Lung (tissue), 12 donors: Measurements from ENCODE around the gene ENGASE. TPM values are rescaled to one million over a fixed set of nuclear protein-coding genes. Genes with fewer than 3 reads are reported as not detected.

Experiments used
- ATAC-seq: fragments of 200-7000 bp; cut with Tn5 transposase; one replicate; pipeline ENCODE4 v1.9.1; 2020; ENCODE audit warnings: moderate number of reproducible peaks; ENCODE audit not compliant: insufficient read depth, low FRiP score
- DNase-seq, 3 donors: peaks; one replicate each; pipeline ENCODE4 v3.0.0-alpha.2; 2013 to 2017
- H3K27ac ChIP-seq, 2 donors: one replicate each; pipeline ENCODE4 v1.5.1; 2013; ENCODE audit warnings: mild to moderate bottlenecking in 2 of 2, moderate library complexity in 2 of 2, control low read depth in 1 of 2, inconsistent platforms in 1 of 2, low read depth in 1 of 2, low read length in 1 of 2
- H3K27me3 ChIP-seq, 3 donors: one replicate each; pipeline ENCODE4 v1.5.1; 2013; ENCODE audit warnings: low read length in 2 of 3; ENCODE audit not compliant: control insufficient read depth in 3 of 3, insufficient read depth in 3 of 3
- H3K36me3 ChIP-seq, 4 donors: one replicate each; pipeline ENCODE4 v1.5.1; 2013; ENCODE audit warnings: low read length in 4 of 4, mild to moderate bottlenecking in 1 of 4, moderate library complexity in 1 of 4; ENCODE audit not compliant: control insufficient read depth in 4 of 4, insufficient read depth in 4 of 4
- H3K4me1 ChIP-seq, 5 donors: one replicate each; pipeline ENCODE4 v1.5.1; 2013; ENCODE audit warnings: low read length in 5 of 5, mild to moderate bottlenecking in 2 of 5, moderate library complexity in 1 of 5; ENCODE audit not compliant: control insufficient read depth in 5 of 5, insufficient read depth in 5 of 5
- H3K4me3 ChIP-seq: one replicate; pipeline ENCODE4 v1.5.1; 2013; ENCODE audit warnings: mild to moderate bottlenecking, control low read depth, moderate library complexity
- H3K9ac ChIP-seq, 2 donors: one replicate each; pipeline ENCODE4 v1.5.1; 2013; ENCODE audit warnings: low read length in 2 of 2, control low read depth in 1 of 2; ENCODE audit not compliant: insufficient read depth in 1 of 2
- H3K9me3 ChIP-seq, 4 donors: one replicate each; pipeline ENCODE4 v1.5.1; 2013; ENCODE audit warnings: low read length in 3 of 4, mild to moderate bottlenecking in 1 of 4, moderate library complexity in 1 of 4; ENCODE audit not compliant: control insufficient read depth in 4 of 4, insufficient read depth in 3 of 4
- WGBS, 2 donors: extraction: QIAGEN DNeasy Blood & Tissue Kit; methylation state at CpG; one replicate each; pipeline ENCODE4 v1.1.7; 2013; 5-methylcytosine and 5-hydroxymethylcytosine counted together
- polyA plus RNA-seq, 2 donors: library from polyadenylated mRNA; stranded (reverse); fragments of 200-250 nt; gene quantifications; one replicate each; pipeline ENCODE4 v1.2.1, GENCODE V29; 2013
- total RNA-seq, 2 donors: library from RNA; depleted of rRNA in 1 of 2; stranded (reverse); fragments of >200 nt in 1 of 2; gene quantifications; one replicate each; pipeline ENCODE4 v1.2.1, GENCODE V29; 2014 to 2021
- TF ChIP-seq, protein P1 (sequence below): IDR thresholded peaks from 2 replicates; pipeline ENCODE4 v1.5.1; 2012; ENCODE audit warnings: mild to moderate bottlenecking; ENCODE audit errors: control extremely low read depth, extremely low read depth
- donor health status: control.
- donor health status: control.
- donor health status: Bipolar disorder and iron deficiency.
- donor health status: healthy.
- donor health status: DM: yes; HTN: yes; CAD: no.

The ENGASE gene
- total and polyA plus RNA-seq, 4 donors = 19.0 to 45.7 (median 32.5) TPM

DNA sequence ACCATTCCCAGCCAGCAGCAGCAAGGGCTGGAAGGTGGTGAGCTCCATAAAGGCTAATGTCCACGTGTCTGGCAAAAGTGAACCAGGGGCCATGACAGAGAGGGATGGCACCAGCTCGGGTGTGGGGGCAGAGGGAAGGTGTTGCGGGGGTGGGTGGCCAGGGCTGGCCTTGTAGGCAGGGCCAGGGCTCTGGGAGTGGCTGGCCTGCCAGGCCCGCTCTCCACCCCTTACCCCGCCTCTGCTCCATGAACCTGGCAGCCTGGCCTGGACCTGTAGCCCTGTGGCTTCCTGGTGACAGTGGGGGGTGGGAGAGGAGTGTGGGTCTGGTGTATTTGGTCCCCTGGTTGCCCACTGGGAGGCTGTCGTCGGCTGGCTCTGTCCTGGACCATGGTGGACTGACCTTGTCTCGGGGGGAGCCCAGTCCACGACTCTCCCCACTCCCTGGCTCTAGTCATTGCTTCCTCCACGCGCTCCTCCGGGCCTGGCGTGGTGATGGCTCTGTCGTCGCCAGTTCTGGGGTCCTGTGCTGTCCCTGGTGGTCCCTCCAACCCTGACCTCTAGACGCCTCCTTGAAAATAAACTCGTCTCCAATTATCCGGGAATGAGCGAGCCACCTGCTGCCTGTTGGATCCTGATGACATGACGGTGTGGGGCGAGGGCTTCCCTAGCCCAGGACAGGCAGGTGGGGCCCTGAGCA is 50.0 kb downstream of the ENGASE start:
- TF ChIP-seq, protein P1, sequence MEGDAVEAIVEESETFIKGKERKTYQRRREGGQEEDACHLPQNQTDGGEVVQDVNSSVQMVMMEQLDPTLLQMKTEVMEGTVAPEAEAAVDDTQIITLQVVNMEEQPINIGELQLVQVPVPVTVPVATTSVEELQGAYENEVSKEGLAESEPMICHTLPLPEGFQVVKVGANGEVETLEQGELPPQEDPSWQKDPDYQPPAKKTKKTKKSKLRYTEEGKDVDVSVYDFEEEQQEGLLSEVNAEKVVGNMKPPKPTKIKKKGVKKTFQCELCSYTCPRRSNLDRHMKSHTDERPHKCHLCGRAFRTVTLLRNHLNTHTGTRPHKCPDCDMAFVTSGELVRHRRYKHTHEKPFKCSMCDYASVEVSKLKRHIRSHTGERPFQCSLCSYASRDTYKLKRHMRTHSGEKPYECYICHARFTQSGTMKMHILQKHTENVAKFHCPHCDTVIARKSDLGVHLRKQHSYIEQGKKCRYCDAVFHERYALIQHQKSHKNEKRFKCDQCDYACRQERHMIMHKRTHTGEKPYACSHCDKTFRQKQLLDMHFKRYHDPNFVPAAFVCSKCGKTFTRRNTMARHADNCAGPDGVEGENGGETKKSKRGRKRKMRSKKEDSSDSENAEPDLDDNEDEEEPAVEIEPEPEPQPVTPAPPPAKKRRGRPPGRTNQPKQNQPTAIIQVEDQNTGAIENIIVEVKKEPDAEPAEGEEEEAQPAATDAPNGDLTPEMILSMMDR = no peak
- ATAC-seq = peak; percentile 44

DNA sequence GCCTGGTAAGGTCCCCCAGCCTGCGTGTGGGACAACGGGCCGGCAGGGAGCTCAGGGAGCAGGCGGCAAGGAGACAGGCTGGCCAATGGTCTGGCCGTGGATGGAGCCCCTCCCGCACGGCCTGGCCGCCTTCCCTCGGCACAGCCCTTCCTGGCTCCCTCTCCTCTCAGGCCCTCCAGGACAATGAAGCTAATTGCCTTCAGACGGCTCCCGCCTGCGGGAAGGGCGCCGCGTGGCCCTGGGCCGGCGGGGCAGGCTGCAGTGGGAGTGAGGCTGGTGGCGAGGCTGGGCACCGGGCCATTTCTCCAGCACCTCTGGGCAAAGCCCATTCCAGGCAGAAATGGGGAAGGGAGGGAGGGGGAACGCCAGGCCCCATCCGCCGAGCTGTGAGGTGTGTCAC is 50.9 kb downstream of the ENGASE start:
- WGBS, 2 donors = 41 to 63% methylated on average over 22 of the region's 22 CpGs
- TF ChIP-seq, protein P1 = no peak
- Histone ChIP-seq H3K36me3 (no peaks in the 10 kb centered on the region), H3K9me3 (peaks cover 0 to 12% (median 0%) of the 10 kb centered on the region in 4 donors), H3K4me3 (no peak overlapping the region), H3K27ac (no peak overlapping the region), H3K27me3 (peaks cover 0 to 15% (median 3%) of the 10 kb centered on the region in 3 donors), H3K4me1 (no peaks in the 10 kb centered on the region), H3K9ac (no peak overlapping the region)
- ATAC-seq = no peak
- peak in 1 of 3 donors; percentile 21 for DNase-seq

More for the DNA sequence above, 50.0 kb downstream of the ENGASE start:
- no peaks in the 10 kb centered on the region for H3K4me1 ChIP-seq
- DNase-seq = no peak
- H3K9me3 ChIP-seq = peaks cover 0 to 10% (median 0%) of the 10 kb centered on the region in 4 donors
- H3K27me3 ChIP-seq = peaks cover 0 to 21% (median 3%) of the 10 kb centered on the region in 3 donors
- H3K9ac ChIP-seq = no peak overlapping the region
- no peaks in the 10 kb centered on the region for H3K36me3 ChIP-seq
- no peak overlapping the region for H3K4me3 ChIP-seq
- 89 to 92% methylated on average over 21 of the region's 21 CpGs for WGBS, 2 donors
- H3K27ac ChIP-seq = no peak overlapping the region

DNA sequence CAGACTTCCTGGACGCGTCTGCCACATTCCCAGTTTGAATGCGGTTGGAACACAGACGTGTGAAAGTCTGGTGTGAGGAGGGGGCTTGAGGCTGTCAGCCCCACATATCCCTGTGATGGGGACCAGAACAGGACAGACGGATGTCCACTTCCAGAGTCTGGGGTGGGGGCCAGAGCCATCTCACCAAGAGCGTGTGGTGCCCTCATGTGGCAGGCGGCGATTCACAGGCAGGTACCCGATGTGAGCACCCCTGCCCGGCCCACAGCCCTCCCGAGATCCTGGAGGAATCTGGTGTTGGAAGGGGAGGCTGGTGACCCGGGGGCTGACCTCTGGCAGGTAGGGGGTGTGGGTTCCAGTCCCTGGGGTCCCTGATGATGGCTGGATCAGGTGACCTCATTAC is 51.5 kb downstream of the ENGASE start:
- DNase-seq = no peak
- ATAC-seq = no peak

More for the DNA sequence above, 51.5 kb downstream of the ENGASE start:
- H3K4me1 ChIP-seq = no peaks in the 10 kb centered on the region
- no peak overlapping the region for H3K9ac ChIP-seq
- no peak overlapping the region for H3K4me3 ChIP-seq
- H3K27ac ChIP-seq = no peak overlapping the region
- peaks cover 0 to 15% (median 3%) of the 10 kb centered on the region in 3 donors for H3K27me3 ChIP-seq
- WGBS, 2 donors = 39 to 42% methylated on average over 12 of the region's 12 CpGs
- TF ChIP-seq, protein P1 = no peak
- H3K36me3 ChIP-seq = no peaks in the 10 kb centered on the region
- H3K9me3 ChIP-seq = peaks cover 0 to 15% (median 0%) of the 10 kb centered on the region in 4 donors
